CD4-positive, alpha-beta T cell (primary cell): ENCODE results near the gene TTC32. TPM values are rescaled to one million over a fixed set of nuclear protein-coding genes. Genes with fewer than 3 reads are reported as not detected.

Source experiments
- ATAC-seq: fragments of 200-7000 bp; cut with Tn5 transposase; one replicate; pipeline ENCODE4 v1.10.0; 2022; ENCODE audit warnings: mild to moderate bottlenecking; ENCODE audit not compliant: poor library complexity
- CTCF ChIA-PET: fragments of 350-600 bp; sonication (Branson Sonifier 250); formaldehyde crosslinking; loops from one replicate; lab custom pipeline; 2021; ENCODE audit warnings: antibody characterized with exemption, inconsistent platforms; lab: Charles Lee
- POLR2A ChIA-PET: fragments of 350-600 bp; sonication (Branson Sonifier 250); formaldehyde crosslinking; loops from one replicate; lab custom pipeline; 2021; ENCODE audit warnings: antibody characterized with exemption, inconsistent platforms; lab: Charles Lee
- DNase-seq, 14 experiments: peaks; one replicate each; pipeline ENCODE4 v3.0.0-alpha.2; 2013 to 2020; ENCODE audit warnings: mixed read lengths in 2 of 14
- H3K27ac ChIP-seq, 2 donors: one replicate each; pipeline versions ENCODE4 v1.5.1 to v1.7.0; 2013; ENCODE audit warnings: low read length in 2 of 2, low read depth in 1 of 2, mild to moderate bottlenecking in 1 of 2
- H3K27me3 ChIP-seq, 2 experiments: 1 replicate in 1 of 2; 2 replicates in 1 of 2; pipeline versions ENCODE4 v1.6.1 to v1.7.0; 2013; ENCODE audit warnings: low read length in 2 of 2, control low read depth in 1 of 2, mild to moderate bottlenecking in 1 of 2, moderate library complexity in 1 of 2; ENCODE audit not compliant: insufficient read depth in 2 of 2, control insufficient read depth in 1 of 2
- H3K36me3 ChIP-seq: one replicate; pipeline ENCODE4 v1.6.1; 2013; ENCODE audit warnings: low read length, control low read depth; ENCODE audit not compliant: insufficient read depth
- H3K4me1 ChIP-seq: one replicate; pipeline ENCODE4 v1.6.1; 2013; ENCODE audit warnings: low read length, control low read depth; ENCODE audit not compliant: insufficient read depth
- H3K4me3 ChIP-seq: one replicate; pipeline ENCODE4 v1.5.1; 2013; ENCODE audit warnings: mild to moderate bottlenecking, low read length, moderate library complexity
- H3K9me3 ChIP-seq, 2 experiments: 1 replicate in 1 of 2; 2 replicates in 1 of 2; pipeline versions ENCODE4 v1.6.1 to v1.7.0; 2013; ENCODE audit warnings: low read length in 2 of 2, mild to moderate bottlenecking in 2 of 2, control low read depth in 1 of 2, moderate library complexity in 1 of 2; ENCODE audit not compliant: control insufficient read depth in 1 of 2, insufficient read depth in 1 of 2
- H3K27ac Mint-ChIP-seq: one replicate; pipeline ENCODE4 v1.8.0; 2020; ENCODE audit warnings: mixed read lengths
- H3K27me3 Mint-ChIP-seq: one replicate; pipeline ENCODE4 v1.8.0; 2021; ENCODE audit warnings: mixed read lengths
- H3K36me3 Mint-ChIP-seq: one replicate; pipeline ENCODE4 v1.8.0; 2021; ENCODE audit warnings: low read depth, mixed read lengths
- H3K4me1 Mint-ChIP-seq: one replicate; pipeline ENCODE4 v1.8.0; 2021; ENCODE audit warnings: low read depth, mixed read lengths
- H3K4me3 Mint-ChIP-seq: one replicate; pipeline ENCODE4 v1.8.0; 2020; ENCODE audit warnings: mild to moderate bottlenecking, mixed read lengths
- H3K9me3 Mint-ChIP-seq: one replicate; pipeline ENCODE4 v1.8.0; 2020; ENCODE audit warnings: mixed read lengths
- intact Hi-C, 2 experiments: fragments of 100-400 bp; cut with DNase I in 1 of 2; cut with micrococcal nuclease in 1 of 2; formaldehyde crosslinking; loops; one replicate each; pipeline versions ENCODE4 v1.15.1 to v1.9.0; 2023 to 2025; cut with DNase I, micrococcal nuclease
- total RNA-seq, 174 experiments: library from RNA in 2 of 174; stranded (reverse) in 2 of 174; gene quantifications; one replicate each; pipeline ENCODE4 v1.2.3 and lab custom pipeline; 2021 to 2026
- TF ChIP-seq, protein P1 (sequence below): fragments of 200-600 bp; IDR thresholded peaks from one replicate; pipeline ENCODE4 v1.8.0; 2022; ENCODE audit warnings: antibody characterized with exemption, mild to moderate bottlenecking

The TTC32 gene
- total RNA-seq, 2 experiments from 2014 or later: 53.1 to 54.2 TPM

DNA sequence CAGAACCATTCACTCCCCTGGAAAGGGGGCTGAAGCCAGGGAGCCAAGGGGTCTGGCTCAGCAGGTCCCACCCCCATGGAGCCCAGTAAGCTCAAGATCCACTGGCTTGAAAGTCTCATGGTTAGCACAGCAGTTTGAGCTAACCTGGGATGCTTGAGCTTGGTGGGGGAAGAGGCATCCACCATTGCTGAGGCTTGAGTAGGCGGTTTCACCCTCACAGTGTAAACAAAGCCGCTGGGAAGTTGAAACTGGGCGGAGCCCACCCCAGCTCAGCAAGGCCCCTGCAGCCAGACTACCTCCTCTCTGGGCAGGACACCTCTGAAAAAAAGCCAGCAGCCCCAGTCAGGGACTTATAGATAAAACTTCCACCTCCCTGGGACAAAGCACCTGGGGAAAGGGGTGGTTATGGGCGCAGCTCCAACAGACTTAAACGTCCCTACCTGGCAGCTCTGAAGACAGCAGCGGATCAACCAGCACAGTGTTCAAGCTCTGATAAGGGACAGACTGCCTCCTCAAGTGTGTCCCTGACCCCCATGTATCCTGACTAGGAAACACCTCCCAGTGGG is 14.7 kb upstream of the TTC32 start:
- no peaks in the 10 kb centered on the region for H3K36me3 ChIP-seq
- intact Hi-C loops: no loop called here
- no peaks in the 10 kb centered on the region for H3K4me1 ChIP-seq
- ATAC-seq (no peak), DNase-seq (no peak)
- Mint-ChIP-seq H3K4me1 (no peaks in the 10 kb centered on the region), H3K4me3 (no peak overlapping the region), H3K27me3 (no peaks in the 10 kb centered on the region), H3K9me3 (no peaks in the 10 kb centered on the region), H3K36me3 (peaks cover 12% of the 10 kb centered on the region), H3K27ac (no peak overlapping the region)
- H3K9me3 ChIP-seq: no peaks in the 10 kb centered on the region
- H3K27me3 ChIP-seq: no peaks in the 10 kb centered on the region
- no peak overlapping the region for H3K27ac ChIP-seq
- ChIA-PET CTCF (no interaction called here), POLR2A (no interaction called here)
- TF ChIP-seq, protein P1, sequence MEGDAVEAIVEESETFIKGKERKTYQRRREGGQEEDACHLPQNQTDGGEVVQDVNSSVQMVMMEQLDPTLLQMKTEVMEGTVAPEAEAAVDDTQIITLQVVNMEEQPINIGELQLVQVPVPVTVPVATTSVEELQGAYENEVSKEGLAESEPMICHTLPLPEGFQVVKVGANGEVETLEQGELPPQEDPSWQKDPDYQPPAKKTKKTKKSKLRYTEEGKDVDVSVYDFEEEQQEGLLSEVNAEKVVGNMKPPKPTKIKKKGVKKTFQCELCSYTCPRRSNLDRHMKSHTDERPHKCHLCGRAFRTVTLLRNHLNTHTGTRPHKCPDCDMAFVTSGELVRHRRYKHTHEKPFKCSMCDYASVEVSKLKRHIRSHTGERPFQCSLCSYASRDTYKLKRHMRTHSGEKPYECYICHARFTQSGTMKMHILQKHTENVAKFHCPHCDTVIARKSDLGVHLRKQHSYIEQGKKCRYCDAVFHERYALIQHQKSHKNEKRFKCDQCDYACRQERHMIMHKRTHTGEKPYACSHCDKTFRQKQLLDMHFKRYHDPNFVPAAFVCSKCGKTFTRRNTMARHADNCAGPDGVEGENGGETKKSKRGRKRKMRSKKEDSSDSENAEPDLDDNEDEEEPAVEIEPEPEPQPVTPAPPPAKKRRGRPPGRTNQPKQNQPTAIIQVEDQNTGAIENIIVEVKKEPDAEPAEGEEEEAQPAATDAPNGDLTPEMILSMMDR: no peak
- H3K4me3 ChIP-seq: no peak overlapping the region

DNA sequence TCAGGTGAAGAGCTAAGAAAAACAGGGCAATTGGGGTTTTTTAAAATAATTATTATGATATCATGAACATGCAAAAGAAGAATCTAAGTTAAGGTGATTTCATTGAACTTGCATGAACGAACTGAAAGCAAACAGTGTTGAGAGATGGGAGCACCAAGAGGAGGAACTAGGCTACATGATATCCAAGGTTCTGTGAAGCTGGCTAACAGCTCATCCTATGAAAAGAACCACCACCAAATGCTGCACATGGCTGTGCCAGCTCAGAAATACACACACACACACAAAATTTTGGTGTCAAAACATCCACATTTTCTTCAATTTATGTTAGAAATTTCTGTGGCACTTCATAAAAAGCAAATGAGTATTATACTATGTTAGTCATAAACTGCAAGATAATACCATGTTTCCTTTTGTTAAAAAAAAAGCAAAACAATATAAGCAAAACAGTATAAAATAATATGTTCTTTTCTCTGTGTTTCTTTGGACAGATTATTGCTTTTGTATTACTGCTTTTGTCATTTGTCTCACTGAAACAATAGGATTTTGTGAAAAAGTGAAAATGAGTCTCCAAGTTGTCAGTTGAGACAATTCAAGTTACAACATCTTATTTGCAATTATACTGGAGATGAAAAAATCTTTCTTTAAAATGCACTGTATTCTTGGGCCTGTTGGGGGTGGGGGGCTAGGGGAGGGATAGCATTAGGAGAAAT is 12.6 kb upstream of the TTC32 start:
- Mint-ChIP-seq H3K4me3 (no peak overlapping the region), H3K27me3 (no peaks in the 10 kb centered on the region), H3K4me1 (no peaks in the 10 kb centered on the region), H3K9me3 (no peaks in the 10 kb centered on the region), H3K27ac (no peak overlapping the region), H3K36me3 (peaks cover 7% of the 10 kb centered on the region)
- ChIA-PET CTCF (interaction anchor here (0.5 kb wide), 1 partner anchor 12 kb away, joined by 3 read pairs; no protein-coding TSS in a partner anchor), POLR2A (interaction anchor here (1.1 kb wide), 1 partner anchor 11 kb away, joined by 4 read pairs; no protein-coding TSS in a partner anchor)
- Histone ChIP-seq H3K36me3 (no peaks in the 10 kb centered on the region), H3K4me1 (no peaks in the 10 kb centered on the region), H3K9me3 (no peaks in the 10 kb centered on the region), H3K27me3 (no peaks in the 10 kb centered on the region), H3K27ac (no peak overlapping the region), H3K4me3 (no peak overlapping the region)
- DNase-seq (no peak), ATAC-seq (no peak)
- TF ChIP-seq, protein P1: no peak
- intact Hi-C loops: no loop called here

DNA sequence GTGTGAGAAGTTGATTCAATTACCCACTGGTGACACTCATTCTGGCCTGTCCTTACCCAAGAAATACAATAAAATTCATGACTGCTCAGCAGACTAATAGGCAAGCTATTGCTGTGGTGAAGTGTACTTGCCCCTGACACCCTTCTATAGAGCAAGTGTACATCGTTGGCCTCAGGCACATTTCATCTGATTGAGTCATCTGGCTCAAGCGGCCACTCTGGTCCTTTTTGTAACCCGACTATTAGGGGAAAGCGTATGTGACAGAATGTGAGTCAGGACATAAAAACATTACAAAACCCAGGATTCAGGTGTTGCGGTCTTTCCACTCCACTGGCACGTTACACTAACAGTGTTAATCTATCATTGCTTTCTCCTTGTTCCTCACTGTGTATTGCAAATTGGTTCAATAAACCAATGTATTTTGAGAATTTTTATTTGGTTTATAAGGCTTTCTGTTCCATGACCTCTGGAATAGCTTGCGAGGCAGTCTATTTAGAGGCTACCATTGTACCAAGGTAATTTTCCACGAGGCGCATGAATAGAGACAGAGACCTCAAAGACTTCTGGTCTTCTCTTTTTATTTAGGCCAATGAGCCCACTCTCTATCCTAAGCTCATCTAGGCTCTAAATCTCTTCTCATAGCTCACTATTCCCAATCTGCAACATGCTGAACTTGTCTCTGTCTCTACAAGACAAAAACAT is 10.2 kb upstream of the TTC32 start:
- intact Hi-C loops: no loop called here
- H3K36me3 ChIP-seq: no peaks in the 10 kb centered on the region
- no peaks in the 10 kb centered on the region for H3K9me3 ChIP-seq
- DNase-seq: no peak
- ATAC-seq: no peak
- no peaks in the 10 kb centered on the region for H3K4me1 ChIP-seq
- Mint-ChIP-seq H3K9me3 (no peaks in the 10 kb centered on the region), H3K4me3 (no peak overlapping the region), H3K36me3 (peaks cover 5% of the 10 kb centered on the region), H3K4me1 (no peaks in the 10 kb centered on the region), H3K27me3 (no peaks in the 10 kb centered on the region), H3K27ac (no peak overlapping the region)
- H3K27ac ChIP-seq: no peak overlapping the region
- TF ChIP-seq, protein P1: no peak
- H3K27me3 ChIP-seq: no peaks in the 10 kb centered on the region
- H3K4me3 ChIP-seq: no peak overlapping the region
- ChIA-PET CTCF (no interaction called here), POLR2A (no interaction called here)
